HS-27A (cell line): Measurements from ENCODE around the gene RHEB.
"Not testable (repeated sequence)": the region's sequence is repeated elsewhere in the genome, so short reads cannot be mapped to it uniquely, and the experiment has no call there.

Experiments used
- DNase-seq: peaks from one replicate; pipeline ENCODE4 v3.0.0-alpha.2; 2012; ENCODE audit warnings: low read depth, missing footprints

The RHEB gene, protein sequence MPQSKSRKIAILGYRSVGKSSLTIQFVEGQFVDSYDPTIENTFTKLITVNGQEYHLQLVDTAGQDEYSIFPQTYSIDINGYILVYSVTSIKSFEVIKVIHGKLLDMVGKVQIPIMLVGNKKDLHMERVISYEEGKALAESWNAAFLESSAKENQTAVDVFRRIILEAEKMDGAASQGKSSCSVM

DNA sequence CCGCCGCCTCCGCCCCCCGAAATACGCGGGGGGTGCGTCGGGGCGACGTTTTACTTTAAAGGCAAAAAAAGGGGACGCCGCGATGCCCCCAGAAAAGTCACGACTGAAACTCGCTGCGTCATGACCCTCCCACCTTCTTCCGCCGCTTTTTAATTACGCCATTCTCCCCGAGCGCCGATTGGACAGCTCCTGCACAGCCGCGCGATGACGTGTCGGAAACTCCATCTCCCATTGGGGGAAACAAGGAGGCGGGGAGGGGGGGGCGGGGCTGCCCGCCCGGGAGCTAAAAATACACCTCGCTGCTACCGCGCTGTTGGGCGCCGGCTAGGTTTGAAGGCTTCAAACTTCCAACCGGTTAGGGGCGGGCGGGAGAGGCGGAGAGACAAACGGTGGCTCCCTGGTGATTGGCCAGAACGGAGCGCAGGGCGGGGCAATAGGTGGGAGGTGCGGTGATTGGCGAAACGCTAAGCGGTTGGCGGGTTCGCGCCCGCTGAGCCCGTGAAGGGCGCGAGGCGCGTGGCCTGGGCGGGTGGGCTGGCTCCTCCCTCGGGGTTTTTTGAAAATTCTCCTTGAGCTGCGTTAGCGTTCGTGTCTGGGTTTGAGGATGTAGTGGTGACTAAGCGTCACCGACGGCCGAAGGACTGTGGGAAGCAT is at the start of gene RHEB:
RHEB (minus strand) TSS at position 131 of the 654 bp plus-strand sequence. CDS start 384 bp downstream, outside the sequence.
- DNase-seq: peak; percentile 92

DNA sequence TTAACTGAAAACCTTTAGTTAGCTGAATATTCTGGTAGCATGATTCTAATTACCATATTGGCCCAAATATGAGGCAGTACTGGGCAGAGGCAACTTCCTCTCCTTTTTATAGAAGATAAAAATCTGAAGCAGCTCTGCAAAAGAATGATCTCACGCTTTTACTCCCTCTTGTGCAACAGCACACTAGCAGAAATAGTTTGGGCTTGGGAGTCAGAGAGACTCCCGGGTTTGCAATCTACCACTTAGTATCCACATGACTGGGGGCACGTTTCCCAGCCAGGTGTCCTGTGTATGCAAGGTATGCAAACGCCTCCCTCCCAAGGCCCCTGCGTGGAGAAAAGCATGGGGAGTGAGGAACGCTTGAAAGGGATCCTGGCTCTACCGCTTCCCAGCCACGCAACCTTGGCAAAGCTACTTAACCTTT is 47.2 kb upstream of the RHEB start:
- DNase-seq: no peak

DNA sequence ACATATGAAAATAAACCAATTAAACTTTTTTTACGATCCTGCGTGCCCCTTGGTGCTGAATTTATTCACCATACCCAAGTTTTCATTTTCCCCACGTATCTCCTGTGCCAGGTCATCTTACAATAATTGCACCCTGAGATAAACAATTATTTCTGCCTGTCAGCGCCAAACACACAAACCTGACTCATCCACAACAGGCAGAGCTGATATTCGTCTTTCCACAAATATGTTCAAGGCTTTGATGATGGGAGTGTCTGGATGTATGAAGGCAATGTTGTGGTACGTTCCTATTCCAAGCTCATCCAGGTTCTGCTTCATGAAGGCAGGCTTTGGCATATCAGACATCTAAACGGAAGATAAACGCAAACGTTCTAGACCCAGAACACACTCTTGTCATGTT is 45.8 kb upstream of the RHEB start:
- DNase-seq: no peak

DNA sequence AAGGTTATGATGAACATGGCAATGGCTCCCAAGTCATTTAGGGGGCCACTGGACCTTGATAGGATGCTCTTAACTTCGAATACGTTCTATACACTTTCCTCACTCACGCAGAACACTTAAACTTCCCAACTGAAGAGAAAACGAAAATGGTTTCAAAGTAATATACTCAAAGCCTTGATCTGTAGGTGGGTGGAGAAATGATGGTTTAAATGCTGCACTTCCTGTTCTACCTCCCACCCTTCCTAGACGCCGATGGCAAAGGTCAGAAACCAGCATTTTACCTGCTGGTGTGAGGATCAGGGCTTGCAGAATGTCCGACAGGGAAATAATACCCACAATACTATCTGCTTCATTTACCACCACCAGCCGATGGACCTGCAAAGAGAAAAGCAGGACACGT is 40.5 kb upstream of the RHEB start:
- no peak for DNase-seq

DNA sequence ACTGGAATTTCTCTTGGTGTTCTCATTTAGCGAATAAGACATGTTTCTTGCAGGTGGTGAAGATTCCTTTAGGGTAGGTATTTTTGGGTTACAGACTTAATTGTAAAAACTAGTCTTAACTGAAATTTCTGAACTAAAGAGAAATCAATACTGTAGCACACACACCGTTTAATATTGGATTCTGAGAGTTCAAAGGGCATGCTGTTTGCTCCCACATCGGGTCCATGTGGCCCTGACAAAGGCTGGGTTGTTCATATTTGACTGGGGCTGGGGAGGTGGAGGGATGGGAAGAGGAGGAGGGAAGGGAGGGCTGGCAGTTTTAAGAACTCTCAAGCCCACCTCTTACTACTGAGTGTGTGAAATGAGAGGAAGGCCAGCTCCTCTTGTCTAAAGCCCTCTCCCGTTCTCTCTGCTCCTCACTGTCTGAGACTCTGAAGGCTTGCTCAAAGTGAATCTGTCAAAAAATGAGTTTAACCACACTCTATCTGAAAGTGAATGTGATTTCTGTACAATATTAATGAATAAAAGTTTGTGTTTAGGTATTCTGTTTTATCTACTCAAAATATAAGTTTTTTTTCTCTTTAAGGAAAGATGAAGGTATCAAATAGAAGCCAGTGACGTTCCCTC is 40.0 kb upstream of the RHEB start:
- DNase-seq: no peak

DNA sequence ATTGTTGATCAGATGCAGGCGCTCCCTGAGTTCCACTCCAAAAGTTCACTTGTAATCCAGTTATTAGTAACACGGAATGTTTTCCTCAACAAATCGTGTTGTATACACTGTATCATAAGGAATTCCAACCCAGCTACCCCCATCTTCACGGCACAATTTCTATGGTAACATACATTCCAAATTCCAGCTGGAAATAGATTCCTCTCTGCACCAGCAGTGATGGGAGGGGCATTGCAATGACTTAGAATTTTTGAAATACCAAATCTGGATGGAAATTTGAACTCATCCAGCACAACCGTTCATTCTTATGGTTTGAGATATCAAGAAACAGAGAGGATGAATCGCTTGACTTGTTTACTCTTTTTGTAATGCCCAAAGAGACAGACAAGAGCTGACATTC is 38.9 kb upstream of the RHEB start:
- peak; percentile 22 for DNase-seq

DNA sequence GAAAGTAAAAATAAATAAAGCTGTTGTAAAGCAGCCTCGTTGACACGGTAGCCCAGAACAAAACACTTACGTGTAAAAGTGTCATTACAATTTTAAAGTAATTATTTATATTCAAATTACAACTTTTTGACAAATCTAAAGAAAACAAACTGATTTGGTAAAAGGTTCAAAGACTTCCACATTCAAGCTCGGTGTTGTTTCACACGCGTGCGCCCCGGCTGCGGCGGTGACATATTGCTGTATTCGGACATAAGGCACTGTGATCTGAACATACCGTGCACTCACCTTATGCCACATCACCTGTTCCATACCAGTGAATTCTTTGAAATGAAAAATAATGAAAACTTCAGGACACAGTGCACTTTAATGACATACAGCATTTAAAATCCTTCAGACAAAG is 36.9 kb upstream of the RHEB start:
- DNase-seq: no peak

DNA sequence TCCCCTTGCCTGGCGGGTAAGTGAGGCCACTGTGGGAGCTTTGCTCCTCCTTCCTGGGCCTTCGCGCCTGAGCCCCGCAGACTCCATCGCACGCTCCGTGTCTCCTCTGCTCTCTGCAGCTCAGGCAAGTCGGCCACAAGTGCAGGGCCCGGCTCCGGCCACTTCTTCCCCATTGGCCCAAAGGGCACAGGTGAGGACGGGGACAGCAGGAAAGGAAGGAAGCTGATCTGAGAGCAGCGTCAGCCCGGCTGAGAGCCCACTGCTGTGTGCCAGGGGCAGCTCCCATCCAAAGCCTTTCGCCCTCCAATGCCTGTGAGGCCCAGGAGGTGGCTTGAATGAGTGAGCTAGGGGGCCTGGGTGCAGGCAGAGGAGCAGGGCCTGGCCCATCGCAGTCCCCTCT is 33.7 kb upstream of the RHEB start:
- DNase-seq: no peak

DNA sequence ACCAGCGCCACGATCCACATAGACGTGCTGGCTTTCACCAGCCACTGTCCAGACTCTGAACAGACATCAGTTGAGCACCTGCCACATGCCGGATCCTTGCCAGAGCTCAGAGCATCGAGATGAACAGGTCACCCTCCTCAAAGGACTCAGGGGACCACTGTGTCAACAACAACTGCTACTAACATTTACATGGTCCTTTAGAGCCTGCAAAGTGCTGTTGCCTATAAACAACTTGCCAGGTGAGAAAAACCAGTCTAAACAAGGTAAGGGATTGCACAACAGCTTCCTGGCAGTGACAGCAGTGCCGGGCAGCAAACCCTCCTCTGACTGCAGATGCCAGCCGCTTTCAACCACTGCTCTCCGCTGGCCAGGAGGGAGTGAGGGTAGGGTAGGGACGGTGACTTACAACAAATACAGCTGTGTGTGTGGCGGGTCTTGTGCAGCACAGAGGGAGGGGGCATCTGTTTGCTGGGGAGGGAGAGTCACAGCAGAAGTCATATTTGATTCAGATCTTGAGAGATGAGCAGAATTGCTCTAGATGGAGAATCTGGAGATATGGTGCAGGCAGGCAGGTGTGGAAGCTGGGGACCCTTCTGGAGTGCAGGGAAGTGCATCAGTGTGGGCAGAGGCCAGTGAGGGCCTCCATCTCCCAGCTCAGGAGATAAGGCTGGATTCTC is 32.8 kb upstream of the RHEB start:
- no peak for DNase-seq

DNA sequence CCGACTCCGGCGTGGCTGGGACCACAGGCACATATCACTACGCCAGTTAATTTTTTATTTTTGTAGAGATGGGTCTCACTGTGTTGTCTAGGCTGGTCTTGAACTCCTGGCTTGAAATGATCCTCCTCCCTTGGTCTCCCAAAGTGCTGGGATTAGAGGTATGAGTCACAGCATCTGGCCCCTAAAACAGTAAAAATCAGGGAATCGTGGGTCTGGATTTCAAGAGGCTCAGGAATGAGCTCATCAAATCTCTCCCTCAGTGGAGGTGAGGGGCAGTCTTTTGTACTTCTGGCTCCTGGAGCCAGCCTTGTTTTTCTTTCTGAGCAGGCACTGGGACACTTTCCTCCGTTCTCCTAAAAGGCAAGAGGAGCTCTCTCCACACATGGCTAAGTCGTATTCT is 32.1 kb upstream of the RHEB start:
- DNase-seq: no peak

DNA sequence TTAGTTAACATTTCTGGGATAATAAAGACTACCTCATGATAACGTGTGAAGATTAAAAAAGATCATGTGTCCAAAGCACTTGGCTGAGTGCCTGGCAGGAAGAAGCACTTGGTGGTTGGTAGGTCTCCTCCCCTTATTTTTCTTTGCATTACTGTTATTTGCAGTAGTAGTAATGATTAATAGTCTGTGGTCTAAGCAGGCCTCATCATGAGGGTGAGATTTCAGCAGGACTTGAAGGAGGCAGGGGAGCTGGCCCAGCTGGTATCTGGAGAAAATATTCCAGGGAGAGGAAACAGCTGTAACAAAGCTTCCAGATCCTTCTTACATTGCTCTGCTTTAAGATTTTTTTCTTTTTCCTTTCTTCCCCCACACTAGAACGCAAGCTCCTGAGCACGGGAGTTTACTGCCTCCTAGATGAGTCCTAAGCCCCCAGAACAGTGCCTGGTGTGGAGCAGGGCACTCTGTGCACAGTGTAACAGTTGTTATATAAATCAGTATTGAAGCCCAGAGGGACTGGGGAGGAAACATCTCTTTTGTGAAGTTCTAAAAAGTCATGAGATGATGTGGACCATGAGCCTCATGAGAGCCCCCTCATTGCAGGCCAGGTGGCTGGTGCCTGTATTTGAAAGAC is 31.1 kb upstream of the RHEB start:
- no peak for DNase-seq

DNA sequence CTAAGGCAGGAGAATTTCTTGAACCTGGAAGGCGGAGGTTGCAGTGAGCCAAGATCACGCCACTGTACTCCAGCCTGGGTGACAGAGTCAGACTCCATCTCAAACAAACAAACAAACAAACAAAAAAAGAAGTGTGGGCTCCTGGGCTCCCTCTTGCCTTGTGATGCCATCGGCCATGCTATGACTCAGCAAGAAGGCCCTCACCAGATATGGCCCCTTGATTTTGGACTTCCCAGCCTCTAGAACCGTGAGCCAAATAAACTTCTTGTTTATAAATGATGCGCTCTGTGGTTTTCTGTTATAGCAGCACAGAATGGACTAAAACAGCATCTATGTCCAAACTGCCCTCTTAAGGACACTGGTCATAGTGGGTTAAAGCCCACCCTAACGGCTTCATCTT is 29.9 kb upstream of the RHEB start:
- no peak for DNase-seq

DNA sequence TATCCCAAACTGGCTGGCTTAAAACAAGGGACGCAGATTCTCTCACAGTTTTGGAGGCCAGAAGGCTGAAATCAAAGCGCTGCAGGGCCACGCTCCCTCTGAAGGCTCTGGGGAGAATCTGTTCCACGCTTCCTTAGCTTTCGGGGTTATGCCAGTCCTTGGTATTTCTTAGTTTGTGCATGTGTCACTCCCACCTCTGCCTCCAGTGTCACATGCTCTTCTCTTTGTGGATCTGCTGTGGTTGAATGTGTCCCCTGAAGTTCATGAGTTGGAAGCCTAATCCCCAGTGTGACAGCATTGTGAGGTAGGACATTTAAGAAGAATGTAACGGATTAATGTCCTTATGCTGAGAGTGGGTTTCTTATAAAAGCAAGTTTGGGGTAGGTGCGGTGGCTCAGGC is 29.4 kb upstream of the RHEB start:
- DNase-seq: no peak

DNA sequence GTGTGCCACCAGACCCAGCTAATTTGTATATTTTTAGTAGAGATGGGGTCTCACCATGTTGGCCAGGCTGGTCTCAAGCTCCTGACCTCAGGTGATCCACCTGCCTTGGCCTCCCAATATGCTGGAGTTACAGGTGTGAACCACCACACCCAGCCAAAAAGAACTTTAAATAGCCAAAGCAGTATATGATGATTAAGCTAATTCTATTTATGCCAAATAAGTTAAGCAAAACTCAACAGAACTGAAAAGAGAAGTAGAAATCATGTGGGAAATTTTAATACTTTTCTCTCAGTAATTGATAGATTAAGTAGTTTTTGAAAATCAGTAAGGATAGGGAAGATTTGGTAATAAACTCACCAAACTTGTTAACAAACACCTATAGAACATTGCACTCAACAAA is 24.5 kb upstream of the RHEB start:
- DNase-seq: no peak

DNA sequence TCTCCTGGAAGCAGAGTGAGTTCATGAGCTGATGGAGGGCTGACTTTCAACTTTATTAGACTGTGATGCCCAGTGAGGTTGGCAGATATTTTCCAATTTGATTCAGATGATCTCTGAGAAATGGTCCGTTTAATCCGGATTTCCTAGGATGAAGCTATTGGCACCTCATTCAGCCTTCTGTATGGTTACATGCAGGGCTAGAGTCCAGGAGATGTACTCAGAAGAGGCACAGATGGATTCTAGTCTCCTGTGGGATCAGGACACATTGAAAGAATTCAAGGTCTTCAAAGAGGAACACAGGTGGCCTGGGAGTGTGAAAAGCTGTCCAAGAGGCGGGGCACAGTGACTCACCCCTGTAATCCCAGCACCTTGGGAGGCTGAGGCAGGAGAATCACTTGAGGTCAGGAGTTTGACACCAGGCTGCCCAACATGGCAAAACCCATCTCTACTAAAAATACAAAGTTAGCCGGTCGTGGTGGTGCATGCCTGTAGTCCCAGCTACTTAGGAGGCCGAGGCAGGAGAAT is 23.0 kb upstream of the RHEB start:
- no peak for DNase-seq

DNA sequence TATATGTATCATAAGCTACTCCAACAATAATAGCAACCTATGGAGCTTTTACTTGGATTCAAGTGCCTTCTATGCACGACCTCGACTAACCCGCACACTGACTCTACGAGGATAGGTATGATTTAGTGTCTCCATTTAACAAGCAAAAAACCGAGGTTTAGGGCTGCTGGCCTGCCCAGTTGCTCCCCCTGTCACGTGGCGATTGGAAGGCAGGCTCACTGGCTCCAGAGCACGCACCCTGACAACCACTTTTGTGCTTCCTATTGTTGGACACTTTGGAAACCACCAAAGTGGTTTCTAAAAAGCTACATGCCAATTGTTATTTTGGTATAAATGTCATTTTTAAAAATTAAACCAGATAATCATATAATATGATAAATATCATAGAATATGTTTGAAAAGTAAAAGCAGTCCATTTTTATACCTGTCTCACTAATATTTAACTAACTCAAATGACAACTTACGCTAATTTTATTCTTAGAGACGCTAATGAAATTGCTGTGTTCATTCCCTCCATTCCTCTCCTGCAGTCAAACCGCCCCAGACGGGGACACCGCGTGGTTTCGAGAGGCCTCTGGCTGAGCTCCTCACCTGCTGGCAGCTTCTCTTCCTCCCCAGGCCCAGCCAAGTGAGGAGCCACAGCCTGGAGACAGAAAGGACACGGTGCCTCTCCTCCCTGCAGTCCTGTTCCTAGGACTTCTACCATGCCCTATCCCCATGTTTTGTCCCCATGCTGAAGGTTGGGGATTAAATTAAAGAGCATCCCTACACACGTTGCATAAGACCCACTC is 22.2 kb upstream of the RHEB start:
- no peak for DNase-seq

DNA sequence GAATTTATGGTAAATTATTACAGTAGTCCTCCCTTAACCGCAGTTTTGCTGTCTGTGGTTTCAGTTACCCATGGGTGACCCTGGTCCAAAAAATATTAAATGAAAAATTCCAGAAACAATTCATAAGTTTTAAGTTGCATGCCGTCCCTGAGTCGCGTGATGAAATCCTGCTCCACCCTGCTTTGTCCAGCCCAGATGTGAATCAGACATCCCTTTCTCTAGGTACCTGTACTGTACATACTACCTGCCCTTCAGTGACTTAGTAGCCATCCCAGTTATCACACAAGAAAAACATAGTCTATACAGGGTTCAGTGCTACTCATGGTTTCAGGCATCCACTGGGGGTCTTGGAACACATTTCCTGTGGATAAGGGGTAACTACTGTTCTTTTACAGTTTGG is 20.5 kb upstream of the RHEB start:
- DNase-seq: no peak

DNA sequence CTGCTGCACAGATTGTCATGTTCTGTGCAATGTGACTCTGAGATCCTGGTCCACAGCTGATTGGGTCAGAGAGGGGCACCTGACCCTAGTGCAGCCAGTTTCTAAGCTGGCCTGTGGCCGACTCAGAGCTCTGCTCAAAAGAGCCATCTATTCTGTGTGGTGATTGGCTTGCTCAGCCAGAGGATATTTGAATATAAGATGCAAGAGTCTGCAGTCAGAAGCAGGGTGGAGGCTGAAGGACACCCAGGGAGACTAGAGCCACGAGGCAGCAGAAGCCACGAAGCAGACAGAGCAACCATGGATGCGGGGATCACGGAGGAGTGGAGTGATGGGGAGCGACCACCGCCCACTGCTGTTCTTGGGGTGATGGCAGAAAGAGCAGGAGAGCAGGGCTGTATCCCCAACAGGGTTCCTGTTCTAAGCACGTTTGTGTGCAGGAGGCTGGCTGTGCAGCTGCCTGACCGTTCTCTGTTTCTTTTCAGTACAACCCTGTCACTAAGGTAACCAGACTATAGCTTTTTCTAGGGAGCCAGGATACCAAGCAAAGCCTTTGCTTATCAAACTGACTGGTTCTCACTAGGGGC is 19.5 kb upstream of the RHEB start:
- DNase-seq: no peak

DNA sequence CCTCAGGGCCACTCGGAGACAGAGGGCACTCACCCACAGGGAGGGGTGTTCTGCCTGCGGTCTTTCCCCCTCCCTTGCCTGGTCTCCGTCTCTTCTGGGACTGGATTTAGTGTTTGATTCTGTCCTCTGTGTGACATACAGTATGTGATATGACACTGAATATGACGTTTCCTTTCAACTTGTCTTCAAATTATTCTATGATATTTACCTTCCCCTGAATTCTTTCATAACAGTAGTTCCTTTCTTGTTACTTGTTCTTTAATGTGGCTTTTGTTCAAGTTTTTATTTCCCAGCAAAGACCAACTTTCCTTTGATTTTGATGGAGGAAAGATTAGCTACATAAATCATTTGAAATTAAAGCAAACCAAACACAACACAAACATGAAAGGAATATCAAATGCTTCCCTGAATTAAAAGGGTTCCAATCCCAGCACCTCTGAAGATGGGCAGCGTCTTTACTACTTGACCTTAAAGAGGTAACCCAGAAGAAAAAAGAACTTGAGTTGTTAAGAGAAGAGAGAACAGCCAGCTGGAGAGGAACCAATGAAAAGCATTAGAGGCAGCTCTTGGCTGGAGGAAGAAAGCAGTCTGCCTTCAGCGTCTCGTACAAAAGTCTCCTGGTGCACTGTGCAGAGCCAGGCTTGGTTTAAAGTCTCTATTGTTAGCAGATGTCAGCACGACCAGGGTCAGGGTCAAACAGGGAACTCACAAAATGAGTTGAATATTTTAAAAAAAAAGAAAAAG is 18.3 kb upstream of the RHEB start:
- no peak for DNase-seq

DNA sequence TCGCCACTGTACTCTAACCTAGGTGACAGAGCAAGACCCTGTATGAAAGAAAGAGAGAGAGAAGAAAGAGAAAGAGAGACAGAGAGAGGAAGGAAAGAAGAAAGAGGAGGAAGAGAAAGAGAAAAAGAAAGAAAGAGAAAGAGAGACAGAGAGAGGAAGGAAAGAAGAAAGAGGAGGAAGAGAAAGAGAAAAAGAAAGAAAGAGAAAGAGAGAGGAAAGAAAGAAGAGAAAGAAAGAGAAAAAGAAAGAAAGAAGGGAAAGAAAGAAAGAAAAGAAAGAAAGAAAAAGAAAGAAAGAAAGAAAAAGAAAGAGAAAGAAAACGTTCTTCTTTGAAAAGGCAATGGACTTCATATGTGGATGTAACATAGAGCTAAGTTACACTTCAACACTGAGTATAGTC is 16.5 kb upstream of the RHEB start:
- not testable (repeated sequence) for DNase-seq

DNA sequence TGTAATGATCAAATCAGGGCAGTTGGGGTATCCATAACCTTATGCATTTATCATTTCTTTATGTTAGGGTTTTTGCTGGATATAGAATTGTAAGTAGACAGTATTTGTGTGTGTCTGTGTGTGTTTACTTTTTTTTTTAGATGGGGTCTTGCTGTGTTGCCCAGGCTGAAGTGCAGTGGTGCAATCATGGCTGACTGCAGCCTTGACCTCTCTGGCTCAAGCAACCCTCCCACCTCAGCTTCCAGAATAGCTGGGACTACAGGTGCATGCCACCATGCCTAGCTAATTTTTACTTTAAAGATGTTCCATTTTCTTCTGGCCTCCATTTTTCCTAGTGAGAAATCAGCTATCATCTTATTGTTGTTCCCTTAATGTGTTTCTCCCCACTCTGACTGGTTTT is 10.1 kb upstream of the RHEB start:
- no peak for DNase-seq
